ENCODE measurements around the gene MRTO4.
"Not testable (repeated sequence)": the region's sequence is repeated elsewhere in the genome, so short reads cannot be mapped to it uniquely, and the experiment has no call there.

Gene MRTO4

GRCh38 chr1:19251305-19252196, at the start of gene MRTO4, which contains the start of gene EMC1:
Gene MRTO4 (plus strand): TSS chr1:19251805. CDS start chr1:19251836, 31 bp downstream.
Gene EMC1 (minus strand): TSS chr1:19251524. CDS start chr1:19251509, 15 bp downstream.
- peak; percentile 98 for DNase-seq

GRCh38 chr1:19202396-19202795, 49.2 kb upstream of the MRTO4 start:
- no peak for DNase-seq

DNA sequence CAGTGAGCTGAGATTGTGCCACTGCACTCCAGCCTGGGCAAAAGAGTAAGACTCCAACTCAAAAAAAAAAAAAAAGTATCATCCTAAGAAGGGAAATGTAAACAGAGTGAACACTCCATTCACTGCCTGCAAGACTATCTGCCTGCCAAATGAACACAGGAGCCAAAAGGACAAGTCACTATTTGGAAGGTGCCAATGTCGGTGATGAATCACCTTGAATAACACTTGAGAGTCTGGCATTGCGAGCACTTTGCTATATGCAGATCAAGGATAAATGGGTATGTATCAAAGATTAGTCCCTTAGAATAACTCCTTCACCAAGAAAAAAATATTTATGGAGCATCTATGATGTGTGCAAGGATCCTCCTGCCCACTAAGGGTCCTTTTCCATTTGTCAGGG, 48.2 kb upstream of the MRTO4 start:
- no peak for DNase-seq

DNA sequence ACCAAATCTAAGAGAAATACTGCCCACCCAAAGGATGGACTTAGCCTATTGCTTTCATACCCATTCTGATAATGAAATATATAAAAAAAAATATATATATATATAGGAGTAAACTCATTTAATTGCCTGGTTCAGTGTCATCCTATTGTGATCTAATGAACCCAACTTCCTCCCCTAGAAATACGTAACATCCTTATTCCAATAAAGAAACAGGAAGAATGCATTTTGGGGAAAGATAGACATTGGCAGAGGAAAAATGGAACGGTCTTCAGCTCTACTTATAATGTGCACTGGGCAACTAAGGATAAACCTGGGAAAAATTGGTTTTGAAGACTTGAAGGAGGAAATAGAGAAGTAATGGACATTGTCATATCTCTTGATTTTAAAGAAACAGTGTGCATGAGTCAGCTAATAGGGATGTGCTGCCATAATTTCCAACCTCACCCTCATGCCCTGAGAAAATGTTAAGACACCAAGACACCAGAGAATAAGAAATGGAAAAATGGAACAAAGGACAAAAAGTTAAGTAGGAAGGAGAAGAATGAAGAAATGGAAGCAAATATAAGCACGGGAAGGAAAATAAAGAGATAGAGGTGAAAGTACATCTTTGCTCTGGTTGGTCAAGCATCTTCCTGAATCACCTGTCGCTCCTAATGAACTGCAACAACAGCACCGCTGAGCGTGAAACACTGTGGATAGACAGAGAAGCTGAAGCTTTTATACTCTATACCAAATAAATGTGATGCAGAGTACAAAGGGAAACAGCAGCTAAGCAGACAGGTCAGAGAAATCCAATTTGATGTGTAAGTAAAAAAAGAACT, 46.9 kb upstream of the MRTO4 start:
- DNase-seq = no peak

DNA sequence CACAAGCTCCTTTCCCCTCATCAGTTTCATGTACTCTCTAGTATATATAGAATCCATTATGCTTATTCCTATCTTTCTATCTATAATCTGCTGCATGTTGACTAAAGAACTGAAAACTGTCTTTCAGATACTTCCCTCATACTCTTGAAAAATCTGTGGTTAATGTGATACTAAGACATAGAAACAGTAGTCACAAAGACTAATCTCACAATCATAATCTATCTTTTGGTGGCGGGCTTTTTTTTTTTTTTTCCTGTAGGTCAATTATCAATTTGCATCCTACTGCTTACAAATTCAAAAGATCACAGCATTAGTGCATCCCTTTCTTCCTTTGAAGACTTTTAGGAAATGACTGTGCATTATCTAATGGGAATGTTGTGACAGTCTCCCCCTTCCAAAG, 46.2 kb upstream of the MRTO4 start:
- no peak for DNase-seq

GRCh38 chr1:19205845-19206244, 45.8 kb upstream of the MRTO4 start:
- DNase-seq = no peak

GRCh38 chr1:19206947-19207346, 44.7 kb upstream of the MRTO4 start:
- DNase-seq = no peak

- no peak for DNase-seq
Observed at GRCh38 chr1:19208710-19209438, 42.7 kb upstream of the MRTO4 start.

- DNase-seq = peak; percentile 84
Observed at GRCh38 chr1:19209439-19209989, 42.1 kb upstream of the MRTO4 start.

DNA sequence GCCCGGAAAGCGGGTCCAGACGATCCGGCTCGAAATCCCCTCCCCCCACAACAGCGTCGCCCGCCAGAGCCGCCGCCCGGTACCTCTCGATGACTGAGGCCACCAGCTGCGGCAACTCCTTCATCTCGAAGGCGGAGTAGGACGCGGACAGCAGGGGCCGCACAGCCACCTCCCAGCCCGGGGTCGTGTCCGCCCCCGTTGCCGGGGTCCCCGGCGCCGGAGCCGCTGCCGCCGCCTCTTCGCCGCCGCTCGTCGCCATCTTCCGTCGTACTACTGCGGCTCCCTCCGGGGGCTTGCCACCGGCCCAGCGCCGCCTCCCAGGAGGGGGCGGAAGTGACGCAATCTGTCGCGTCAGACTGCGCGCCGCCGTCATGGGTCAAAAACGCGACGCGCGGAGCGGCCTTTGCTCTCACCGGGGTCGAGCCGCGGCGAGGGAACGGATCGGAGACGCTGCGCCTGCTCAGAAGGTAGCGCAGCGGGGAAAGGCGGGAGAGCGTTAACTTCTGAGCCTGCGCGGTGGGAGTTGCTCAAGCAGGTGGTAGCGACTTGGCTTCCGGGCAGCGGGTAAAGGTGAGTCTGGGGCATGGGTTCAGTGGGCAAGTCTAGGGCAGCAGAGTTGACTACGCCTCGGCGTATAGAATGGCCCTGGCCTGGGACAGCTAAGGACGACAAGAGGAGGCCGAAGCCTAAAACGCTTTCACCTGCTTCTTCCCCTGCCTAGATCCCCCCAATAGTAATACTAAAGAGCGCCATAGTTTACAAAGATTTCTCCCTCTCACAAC, 41.4 kb upstream of the MRTO4 start, which contains the start of gene UBR4:
Gene UBR4 (minus strand): TSS at position 277 of the 782 bp plus-strand sequence. CDS start 18 bp downstream, at position 259.
- DNase-seq = peak; percentile 99

DNA sequence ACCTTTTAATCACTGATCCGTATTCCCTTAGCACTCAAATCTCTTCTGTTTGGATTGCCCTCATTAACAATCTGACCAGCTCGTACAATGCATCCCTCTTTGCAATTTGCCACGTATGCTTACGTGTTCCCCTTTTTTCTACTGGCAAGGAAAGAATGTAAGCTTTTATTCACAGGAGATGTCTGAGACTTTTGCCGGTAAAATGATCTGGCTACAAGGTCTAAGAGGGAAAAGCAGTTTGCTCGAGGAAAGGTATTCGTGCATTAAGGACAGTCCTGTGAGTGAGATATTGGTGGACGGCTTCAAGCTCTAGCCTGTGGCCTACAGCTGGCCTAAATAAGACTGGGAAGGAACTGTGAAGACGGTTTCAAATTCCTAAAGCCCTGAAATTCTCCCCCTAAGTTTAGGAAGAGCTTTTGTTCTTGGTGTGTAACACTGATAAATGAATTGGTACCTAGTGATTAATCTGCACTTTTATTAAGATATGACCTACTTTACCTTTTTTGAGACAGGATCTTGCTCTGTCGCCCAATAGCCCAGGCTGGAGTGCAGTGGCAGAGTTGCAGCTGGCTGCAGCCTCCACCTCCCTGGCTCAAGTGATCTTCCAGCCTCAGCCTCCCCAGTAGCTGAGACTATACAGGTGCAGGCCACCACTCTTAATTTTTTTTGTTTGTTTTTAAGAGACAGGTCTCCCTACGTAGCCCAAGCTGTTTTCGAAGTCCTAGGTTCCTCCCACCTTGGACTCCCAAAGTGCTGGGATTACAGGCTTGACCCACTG, 40.6 kb upstream of the MRTO4 start:
- DNase-seq = no peak

- no peak for DNase-seq
Observed at GRCh38 chr1:19212167-19212566, 39.4 kb upstream of the MRTO4 start.

DNA sequence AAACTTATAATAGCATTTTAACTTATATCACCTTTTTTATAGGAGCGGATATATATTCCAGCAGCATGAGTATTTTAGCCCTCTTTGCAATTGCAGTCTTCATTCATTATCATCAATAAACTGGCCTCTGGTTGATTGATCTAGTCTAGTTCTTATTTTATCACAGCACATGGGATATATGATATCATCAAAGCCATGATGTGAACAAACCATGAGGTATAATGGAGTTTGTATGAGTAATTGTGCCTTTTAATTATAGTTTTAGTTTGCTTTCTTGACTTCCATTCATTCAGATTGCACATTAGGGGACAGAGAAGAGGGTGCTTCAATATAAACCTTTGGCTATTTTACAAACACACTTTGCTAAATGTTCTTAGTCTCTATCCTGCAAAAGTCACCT, 38.0 kb upstream of the MRTO4 start:
- DNase-seq = no peak

GRCh38 chr1:19216585-19216984, 35.0 kb upstream of the MRTO4 start:
- not testable (repeated sequence) for DNase-seq

GRCh38 chr1:19219451-19219850, 32.2 kb upstream of the MRTO4 start:
- no peak for DNase-seq

DNA sequence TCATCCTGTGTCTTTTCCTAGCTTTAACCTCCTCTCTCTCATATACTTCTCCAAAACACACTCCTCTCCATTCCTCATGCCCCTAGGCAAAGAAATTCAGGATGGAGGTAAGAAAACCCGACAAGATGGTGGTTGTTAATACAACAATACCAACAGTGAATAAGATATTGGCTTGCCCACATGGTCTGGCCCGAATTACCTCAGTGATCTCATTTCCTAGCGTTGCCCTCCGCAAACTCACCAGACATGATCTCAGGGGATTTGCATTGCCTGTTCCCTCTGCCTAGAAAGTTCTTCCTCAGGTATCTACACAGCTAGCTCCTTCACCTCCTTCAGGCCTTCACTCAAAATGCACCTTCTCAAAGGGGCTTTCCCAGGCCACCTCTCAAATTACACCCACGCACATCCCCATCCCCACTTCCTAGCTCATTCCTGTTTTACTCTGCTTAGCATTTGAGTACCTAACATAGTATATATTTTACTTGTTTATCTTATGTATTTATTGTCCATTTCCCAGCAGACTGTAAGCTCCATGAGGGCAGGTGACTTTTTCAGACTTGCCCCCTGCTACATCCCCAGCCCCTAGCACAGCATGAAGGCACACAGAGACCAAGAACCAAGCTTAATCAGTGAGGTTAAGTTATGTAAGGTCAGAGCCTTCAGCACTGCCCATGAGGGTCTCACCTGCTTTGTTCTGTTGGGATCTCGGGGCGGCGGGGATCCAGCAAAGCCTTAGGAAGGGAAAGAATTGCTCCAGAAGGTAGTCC, 31.3 kb upstream of the MRTO4 start:
- DNase-seq = no peak

GRCh38 chr1:19220991-19221390, 30.6 kb upstream of the MRTO4 start:
- DNase-seq = no peak

GRCh38 chr1:19222573-19222972, 29.0 kb upstream of the MRTO4 start:
- no peak for DNase-seq

DNA sequence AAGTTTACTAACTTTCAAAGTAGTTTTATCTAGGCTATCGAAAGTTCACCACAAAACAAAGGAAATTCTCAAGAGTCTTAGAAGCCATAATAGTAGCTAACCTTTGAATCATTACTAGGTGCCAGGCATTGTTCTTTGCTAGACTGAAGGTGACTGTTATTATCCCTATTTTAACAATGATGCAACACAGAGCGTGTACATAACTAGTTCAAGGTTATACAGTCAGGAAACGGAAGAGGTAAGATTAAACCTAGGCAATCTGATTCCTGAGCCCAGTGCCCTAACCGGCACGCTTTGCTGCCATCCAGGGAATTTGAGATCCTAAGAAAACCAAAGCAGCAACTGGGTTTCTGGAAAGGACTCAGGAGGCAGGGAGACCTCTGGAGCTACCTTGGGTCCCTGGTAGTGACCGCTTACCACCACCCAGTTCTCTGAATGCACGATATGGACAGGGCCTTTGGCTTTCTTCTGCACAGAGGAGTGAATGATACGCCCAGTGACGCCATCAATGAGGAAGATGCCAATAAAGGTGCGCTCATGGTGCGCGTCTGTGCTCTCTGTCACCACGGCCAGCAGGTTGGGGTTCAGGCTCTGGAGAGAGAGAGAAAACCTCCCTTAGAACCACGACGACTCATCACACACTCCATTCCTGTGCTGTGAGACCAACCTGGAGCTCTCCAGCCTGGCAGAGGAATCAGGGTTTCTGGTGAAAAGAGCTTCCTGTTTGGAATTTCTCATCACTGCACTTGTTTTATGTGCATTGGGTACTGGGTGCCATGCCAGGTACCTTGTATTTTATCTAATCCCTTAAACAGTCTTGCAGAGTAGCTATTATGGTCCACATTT, 28.4 kb upstream of the MRTO4 start:
- no peak for DNase-seq
